Measurements from ENCODE around the gene XYLT2.
A peak's percentile ranks its signal among the peaks of the same experiment; 100 is the strongest.
"Not testable (repeated sequence)": the region's sequence is repeated elsewhere in the genome, so short reads cannot be mapped to it uniquely, and the experiment has no call there.

XYLT2 gene

DNA sequence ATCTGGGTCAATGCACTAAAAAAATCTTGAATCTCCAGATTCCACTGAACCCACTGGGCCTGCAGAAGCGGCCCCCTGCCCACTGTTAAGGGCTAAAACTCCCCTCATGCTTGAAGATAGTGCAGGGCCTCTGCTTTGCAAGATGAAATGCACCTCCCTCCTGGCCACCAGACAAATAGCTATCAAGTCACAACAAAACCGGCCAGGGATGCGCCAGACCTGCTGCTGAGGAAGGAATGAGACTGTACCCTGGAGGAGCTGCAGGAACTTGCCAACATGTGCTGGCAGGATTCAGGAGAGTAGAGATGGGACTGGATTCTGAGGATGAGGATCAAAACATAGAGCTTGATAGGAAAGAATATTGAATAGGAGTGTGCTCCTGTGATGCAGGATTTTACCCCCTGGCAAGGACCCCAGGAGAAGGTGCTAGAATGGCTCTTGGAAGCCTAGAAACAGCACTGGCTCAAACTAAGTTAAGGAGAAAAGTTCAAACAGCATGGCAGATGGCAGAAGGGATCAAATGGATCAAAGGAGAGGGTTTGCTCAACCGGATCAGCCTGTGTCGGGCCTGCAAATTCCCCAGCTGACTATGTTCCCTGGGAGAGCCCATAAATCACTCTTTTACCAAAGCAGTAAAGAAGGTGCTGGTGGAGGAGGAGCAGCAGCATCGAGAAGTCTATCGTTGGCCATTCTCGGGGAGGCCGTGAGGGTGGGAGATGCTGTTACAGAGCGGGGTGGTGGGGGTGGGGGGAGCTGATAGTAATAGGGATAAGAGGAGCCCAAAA lies 27.2 kb upstream of the XYLT2 start:
- DNase-seq (ENCODE audit: insufficient read length, low spot score) (no peak), FAIRE-seq (no peak)

- DNase-seq (ENCODE audit: insufficient read length, low spot score) (no peak), FAIRE-seq (no peak)
Observed at GRCh38 chr17:50319306-50320004, 26.5 kb upstream of the XYLT2 start.

DNA sequence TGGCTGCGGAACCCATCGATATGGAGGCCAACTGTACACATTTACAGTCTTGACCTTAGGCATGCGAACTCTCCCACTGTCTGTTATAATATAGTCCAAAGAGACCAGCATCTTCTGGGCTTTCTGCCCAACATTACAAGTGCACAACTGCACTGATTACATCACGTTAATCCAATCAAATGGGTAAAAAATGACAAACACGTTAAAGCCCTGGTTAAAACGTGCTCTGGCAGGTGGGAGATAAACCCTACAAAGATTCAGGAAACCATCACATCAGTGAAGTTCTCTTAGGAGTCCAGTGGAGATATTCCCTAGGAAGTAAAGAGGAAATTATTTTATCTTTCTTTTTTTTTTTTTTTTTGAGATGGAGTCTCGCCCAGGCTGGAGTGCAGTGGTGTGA lies 23.7 kb upstream of the XYLT2 start:
- FAIRE-seq (no peak), DNase-seq (ENCODE audit: insufficient read length, low spot score) (no peak)

- no peak for FAIRE-seq
- DNase-seq (ENCODE audit: insufficient read length, low spot score): no peak
Observed at GRCh38 chr17:50323060-50323459, 22.9 kb upstream of the XYLT2 start.

DNA sequence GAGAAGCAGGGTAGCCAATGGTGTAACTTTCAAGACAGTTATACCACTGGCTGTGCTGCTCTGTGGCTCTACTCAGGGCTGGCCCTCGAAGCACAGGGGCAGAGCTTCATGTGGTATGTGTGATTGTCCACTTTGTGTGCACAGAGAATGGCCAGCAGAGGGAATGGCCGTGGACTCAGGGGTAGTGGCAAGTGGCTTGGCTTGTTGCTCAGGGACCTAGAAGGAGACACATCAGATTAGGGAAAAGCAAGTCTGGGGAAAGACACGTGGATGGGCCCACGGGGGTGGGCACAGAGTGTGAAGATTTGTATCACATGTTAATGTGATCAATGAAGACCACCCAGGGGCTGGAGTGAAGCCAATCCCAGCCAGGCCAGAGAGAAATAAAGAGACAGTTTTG lies 20.0 kb upstream of the XYLT2 start:
- FAIRE-seq: no peak
- no peak for DNase-seq (ENCODE audit: insufficient read length, low spot score)

DNA sequence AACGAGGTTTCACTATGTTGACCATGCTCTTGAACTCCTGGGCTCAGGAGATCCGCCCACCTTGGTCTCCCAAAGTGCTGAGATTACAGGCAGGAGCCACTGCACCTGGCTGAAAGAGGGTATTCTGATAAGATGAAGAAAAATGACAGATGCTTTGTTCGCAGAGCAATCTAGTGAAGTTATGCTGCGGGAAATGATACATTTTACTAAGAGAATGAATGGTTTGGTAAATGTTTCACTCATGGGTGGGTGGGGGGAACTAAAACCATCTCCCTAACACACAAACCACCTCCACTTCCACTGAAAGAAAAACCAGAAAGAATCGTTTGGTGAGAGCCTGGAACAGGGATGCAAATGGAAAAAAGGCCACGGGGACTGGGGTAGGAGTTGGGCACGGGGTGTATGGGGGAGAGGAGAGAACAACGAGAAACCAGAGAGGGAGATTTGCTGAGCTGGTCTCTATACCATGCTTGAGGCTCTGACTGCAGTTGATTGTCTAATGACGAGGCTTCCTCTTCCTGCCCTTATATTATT lies 19.0 kb upstream of the XYLT2 start:
- DNase-seq (ENCODE audit: insufficient read length, low spot score): no peak
- FAIRE-seq: no peak

- DNase-seq (ENCODE audit: insufficient read length, low spot score): no peak
- no peak for FAIRE-seq
Observed at GRCh38 chr17:50328363-50329325, 17.3 kb upstream of the XYLT2 start.

GRCh38 chr17:50329716-50330115 lies 16.2 kb upstream of the XYLT2 start:
- FAIRE-seq: no peak
- no peak for DNase-seq (ENCODE audit: insufficient read length, low spot score)

GRCh38 chr17:50330151-50330775 lies 15.7 kb upstream of the XYLT2 start:
- DNase-seq (ENCODE audit: insufficient read length, low spot score) (no peak), FAIRE-seq (peak; percentile 49)

DNA sequence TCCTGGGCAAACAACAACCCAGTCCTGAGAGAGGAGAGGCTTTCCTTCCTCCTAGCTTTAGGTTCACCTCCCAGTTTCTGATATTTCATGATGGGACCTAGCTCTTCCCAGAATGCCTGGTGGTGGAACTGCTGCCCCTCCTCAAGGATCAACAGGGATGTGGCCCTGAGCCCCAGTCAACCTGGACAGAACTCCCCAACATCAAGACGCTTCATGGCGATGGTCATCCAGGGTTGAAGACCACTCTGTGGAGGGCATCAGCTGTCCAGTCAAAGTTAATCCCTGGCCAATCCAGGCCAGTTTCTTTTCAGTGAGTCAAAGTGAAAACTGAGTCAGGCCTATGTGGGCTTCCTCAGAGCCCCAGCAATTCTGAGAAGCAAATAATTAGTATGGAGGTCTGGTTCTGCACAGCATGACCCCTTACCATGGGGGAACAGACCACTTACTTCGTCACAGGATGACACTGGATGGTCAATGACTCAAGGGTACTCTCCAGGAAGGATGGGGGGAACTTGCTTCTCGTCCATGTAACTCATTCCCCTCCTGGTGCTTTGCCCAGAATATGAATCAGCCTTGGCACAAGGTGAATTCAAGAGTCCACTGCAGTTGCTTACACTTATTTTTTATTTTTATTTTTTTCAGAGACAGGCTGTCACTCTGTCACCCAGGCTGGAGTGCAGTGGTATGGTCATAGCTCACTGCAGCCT lies 14.7 kb upstream of the XYLT2 start:
- FAIRE-seq (peak; percentile 13), DNase-seq (ENCODE audit: insufficient read length, low spot score) (no peak)

GRCh38 chr17:50332196-50332595 lies 13.7 kb upstream of the XYLT2 start:
- DNase-seq (ENCODE audit: insufficient read length, low spot score) (no peak), FAIRE-seq (no peak)

DNA sequence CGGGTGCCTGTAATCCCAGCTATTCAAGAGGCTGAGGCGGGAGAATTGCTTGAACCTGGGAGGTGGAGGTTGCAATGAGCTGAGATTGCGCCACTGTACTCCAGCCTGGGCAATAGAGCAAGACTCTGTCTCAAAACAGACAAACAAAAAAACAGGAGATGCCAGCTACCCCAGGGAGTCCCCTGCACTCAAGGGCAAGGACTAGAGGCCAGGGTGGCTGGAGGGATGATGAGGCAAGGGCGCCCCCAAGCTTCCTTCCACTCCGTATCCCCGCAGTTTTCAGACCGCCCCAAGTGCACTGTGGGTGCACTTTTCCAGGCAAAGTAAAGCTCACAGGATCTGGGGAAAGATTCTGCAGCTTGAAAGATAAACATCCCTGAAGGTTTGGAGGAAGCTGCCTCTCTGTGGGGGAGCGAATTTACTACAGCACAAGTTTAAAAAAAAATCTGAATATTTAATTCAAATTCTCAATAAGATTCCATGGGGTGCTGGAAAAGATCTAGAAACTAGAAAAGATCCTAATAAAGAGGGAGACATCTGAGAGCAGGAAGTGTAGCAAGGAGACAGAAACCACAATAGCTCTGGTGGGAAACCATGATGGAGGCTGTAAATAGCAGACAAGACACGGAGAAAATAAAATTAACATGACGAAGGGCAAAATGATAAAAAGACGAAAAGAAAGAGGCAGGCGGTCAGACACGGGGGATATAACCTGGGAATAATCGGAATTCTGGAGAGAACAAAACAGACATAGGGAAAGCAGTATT lies 12.5 kb upstream of the XYLT2 start:
- not testable (repeated sequence) for DNase-seq (ENCODE audit: insufficient read length, low spot score)
- peak; percentile 65 for FAIRE-seq

- DNase-seq (ENCODE audit: insufficient read length, low spot score) (no peak), FAIRE-seq (peak; percentile 49)
Observed at GRCh38 chr17:50337956-50338355, 8.0 kb upstream of the XYLT2 start.

DNA sequence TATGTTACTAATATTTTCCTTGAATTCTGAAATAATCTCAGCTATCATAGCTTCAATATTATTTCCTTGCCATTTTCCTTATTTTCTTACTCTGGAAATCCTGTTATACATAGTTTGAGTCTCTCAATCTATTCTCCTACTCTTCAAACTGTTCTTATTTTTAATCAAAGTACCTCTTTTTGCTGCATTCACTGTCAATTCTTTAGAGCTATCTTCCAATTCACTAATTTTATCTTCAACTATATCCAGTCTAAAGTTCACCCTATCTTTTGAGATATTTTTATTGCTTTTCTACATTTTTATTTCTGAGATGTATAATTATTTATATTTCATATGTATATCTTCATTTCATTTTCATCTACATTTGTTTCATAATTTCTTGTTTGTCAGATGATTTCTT lies 7.3 kb upstream of the XYLT2 start:
- DNase-seq (ENCODE audit: insufficient read length, low spot score): no peak
- FAIRE-seq: no peak

DNA sequence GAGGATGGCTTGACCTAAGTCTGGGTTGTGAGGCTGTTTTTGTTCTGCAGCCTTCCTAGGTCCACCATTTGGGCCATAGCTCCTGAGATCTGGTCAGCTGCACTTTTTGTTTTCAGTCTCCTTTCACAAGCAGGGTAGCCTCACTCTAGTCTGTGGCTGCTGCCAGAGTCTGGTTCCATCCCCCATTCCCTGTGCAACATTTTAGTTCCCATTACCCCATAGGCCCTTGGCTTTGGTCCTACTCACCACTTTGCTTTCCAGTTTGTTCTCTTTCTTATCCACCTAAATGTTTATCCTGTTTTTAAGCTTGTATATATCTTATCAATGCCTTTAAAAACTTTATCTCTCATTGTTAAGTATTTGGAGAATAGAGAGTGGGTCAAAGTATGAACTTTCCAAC lies 6.5 kb upstream of the XYLT2 start:
- DNase-seq (ENCODE audit: insufficient read length, low spot score) (no peak), FAIRE-seq (no peak)

- no peak for DNase-seq (ENCODE audit: insufficient read length, low spot score)
- peak; percentile 36 for FAIRE-seq
Observed at GRCh38 chr17:50344731-50345365, 1.1 kb upstream of the XYLT2 start.

- peak; percentile 53 for DNase-seq (ENCODE audit: insufficient read length, low spot score)
- FAIRE-seq: no peak
Observed at GRCh38 chr17:50346313-50347116, 589 bp downstream of the XYLT2 start.

Data from HTR-8/SVneo (cell line).